Heart left ventricle (tissue), 13 donors: ENCODE results near the gene NCK2.

Experiments
- POLR2A ChIP-seq, 2 donors: fragments of 450-650 bp; IDR thresholded peaks; one replicate each; pipeline ENCODE4 v1.6.1; 2017; ENCODE audit warnings: antibody characterized with exemption in 2 of 2, mild to moderate bottlenecking in 2 of 2, moderate library complexity in 2 of 2
- TF ChIP-seq, protein P1 (sequence below), 12 donors: fragments of 200-600 bp; sonication (generic) in 4 of 12; IDR thresholded peaks; one replicate each; pipeline versions ENCODE4 v1.5.0 to v1.8.0; 2018 to 2022; ENCODE audit warnings: antibody characterized with exemption in 12 of 12, mild to moderate bottlenecking in 5 of 12
- donor health status: ischemic (EF 13 %, LVEDD 7.1; RV severe dilation, severe dysfunction).
- donor health status: DM: no; HTN: yes; CAD: no.
- donor health status: DM: no; HTN: no; CAD: no.
- donor health status: ischemic (EF 25% LVEDD 6.9; RV normal size, moderate dysfunction).
- donor health status: ischemic (EF 25% LVEDD 5.7; RV mildly dilated, moderate dysfunction).
- donor health status: ischemic (EF 35%, LVEDD 5.7; RV mildly dilated, moderate dysfunction).
- donor health status: nonischemic (EF 11% LVEDD 7.7; RV severe dilation, severe dysfunction).
- donor health status: DM: yes; HTN: yes; CAD: no.
- donor health status: PGD.
- donor health status: ischemic (EF 29% LVEDD 5.4; RV normal size, mild dysfunction).
- donor health status: nonischemic (EF 23%, LVEDD 6.1; RV moderate dilation, normal function).

DNA sequence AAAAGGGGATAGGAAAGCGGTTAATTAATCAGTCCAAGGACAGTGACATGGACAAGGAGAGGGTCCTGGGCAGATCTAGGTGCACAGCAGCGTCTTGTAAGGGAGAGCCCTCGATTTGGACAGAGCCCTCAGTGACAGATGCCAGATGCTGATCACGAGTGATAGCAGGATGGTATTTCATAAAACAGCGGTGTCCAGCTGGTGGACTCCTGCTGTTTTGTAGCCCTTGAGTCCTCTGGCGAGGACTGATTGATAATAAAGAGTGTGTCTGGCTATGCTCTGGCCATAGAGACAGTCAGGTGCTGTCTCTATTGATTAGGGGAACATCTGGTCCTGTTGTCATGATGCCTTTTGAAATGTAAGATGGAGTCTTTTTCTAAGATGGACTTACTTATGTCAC, 180.7 kb downstream of the NCK2 start:
- no peak for TF ChIP-seq POLR2A (IDR thresholded peaks at IDR 0.05)
- TF ChIP-seq, protein P1, sequence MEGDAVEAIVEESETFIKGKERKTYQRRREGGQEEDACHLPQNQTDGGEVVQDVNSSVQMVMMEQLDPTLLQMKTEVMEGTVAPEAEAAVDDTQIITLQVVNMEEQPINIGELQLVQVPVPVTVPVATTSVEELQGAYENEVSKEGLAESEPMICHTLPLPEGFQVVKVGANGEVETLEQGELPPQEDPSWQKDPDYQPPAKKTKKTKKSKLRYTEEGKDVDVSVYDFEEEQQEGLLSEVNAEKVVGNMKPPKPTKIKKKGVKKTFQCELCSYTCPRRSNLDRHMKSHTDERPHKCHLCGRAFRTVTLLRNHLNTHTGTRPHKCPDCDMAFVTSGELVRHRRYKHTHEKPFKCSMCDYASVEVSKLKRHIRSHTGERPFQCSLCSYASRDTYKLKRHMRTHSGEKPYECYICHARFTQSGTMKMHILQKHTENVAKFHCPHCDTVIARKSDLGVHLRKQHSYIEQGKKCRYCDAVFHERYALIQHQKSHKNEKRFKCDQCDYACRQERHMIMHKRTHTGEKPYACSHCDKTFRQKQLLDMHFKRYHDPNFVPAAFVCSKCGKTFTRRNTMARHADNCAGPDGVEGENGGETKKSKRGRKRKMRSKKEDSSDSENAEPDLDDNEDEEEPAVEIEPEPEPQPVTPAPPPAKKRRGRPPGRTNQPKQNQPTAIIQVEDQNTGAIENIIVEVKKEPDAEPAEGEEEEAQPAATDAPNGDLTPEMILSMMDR (IDR thresholded peaks at IDR 0.05), result no peak
